GM18861 (cell line): ENCODE results near the gene SH3TC2.
"Not testable (repeated sequence)": the region's sequence is repeated elsewhere in the genome, so short reads cannot be mapped to it uniquely, and the experiment has no call there.

Source experiments
- ATAC-seq: cut with Tn5 transposase; IDR thresholded peaks from one replicate; pipeline ENCODE4 v1.9.1; 2021; ENCODE audit not compliant: unreplicated experiment

The SH3TC2 gene

GRCh38 chr5:149063017-149063687 lies at the start of gene SH3TC2:
SH3TC2 (minus strand) TSS chr5:149063062; CDS start chr5:149063022, 40 bp downstream.
- ATAC-seq = no peak

- ATAC-seq = no peak
These were observed 47.5 kb upstream of the SH3TC2 start for GRCh38 chr5:149110406-149110805.

DNA sequence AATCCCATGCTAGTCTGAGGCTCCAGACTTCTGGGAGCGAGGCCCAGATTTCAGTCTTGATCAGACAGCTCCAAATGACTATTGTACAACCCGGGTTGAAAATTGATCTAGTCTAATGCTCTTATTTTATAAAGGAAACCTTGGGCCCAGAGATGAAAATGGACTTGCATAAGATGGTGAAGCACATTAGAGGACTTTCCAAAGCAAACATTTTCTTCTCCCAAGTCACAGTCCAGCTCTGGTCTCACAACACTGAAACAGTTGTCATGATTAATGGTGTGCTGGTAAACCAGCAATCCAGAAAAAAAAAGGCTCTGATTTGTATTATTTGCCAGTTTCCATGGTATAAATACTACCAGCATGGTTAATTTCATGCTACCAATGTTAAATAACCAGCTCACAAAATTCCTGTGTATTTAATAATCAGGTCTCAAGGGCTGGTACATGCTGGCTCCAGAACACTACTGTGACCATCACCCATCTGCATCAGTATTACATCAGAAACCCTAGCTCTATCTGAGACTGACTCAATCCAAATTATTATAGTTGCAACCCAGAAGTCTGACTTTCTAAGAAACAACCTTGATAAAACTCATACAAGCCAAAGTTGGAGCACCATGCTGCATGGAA lies 45.9 kb upstream of the SH3TC2 start:
- ATAC-seq = no peak

GRCh38 chr5:149100331-149100730 lies 37.5 kb upstream of the SH3TC2 start:
- ATAC-seq = no peak

DNA sequence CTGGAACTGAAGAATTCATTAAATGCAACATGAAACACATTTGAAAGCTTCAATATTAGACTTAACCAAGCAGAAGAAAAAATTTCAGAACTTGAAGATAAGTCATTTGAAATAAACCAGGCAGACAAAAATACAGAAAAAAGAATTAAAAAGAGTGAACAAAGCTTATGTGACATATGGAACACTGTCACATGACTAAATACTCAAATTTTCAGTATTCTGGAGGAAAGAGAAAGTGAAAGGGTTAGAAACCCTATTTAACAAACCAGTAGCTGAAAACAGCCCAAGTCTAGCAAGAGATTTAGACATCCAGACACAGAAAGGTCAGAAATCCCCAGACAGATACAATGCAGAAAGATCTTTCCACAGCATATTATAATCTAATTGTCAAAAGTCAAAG lies 37.1 kb upstream of the SH3TC2 start:
- no peak for ATAC-seq

DNA sequence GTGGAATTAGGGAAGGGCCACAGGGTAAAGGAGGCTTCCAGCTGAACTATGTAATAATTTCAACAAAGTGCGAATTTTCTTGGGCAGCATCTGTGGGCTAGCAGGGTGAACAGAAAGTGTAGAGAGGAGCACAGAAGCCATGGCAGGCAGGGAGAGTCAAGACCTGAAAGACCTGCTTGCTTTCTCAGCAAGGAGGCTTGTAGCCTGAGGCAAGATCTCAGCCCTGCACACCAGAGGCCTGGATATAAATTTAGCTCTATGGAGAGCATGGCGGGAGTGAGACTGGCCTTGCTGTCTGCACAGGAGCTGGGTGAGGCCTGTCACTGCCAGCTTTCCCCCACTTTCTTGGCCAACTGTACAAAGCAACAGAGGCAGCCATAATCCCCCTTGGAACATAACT lies 32.1 kb upstream of the SH3TC2 start:
- ATAC-seq = no peak

- no peak for ATAC-seq
These were observed 30.8 kb upstream of the SH3TC2 start for GRCh38 chr5:149093625-149094024.

DNA sequence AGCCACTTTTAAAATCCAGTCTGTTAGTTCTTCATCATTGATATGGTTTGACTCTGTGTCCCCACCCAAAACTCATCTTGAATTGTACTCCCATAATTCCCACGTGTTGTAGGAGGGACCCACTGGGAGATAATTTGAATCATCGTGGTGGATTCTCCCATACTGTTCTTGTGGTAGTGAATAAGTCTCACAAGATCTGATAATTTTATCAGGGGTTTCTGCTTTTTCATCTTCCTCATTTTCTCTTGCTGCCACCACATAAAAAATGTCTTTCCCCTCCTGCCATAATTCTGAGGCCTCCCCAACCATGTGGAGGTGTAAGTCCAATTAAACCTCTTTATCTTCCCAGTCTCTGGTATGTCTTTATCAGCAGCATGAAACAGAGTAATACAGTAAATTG lies 26.9 kb upstream of the SH3TC2 start:
- ATAC-seq = no peak

- ATAC-seq = no peak
These were observed 25.8 kb upstream of the SH3TC2 start for GRCh38 chr5:149088686-149089085.

DNA sequence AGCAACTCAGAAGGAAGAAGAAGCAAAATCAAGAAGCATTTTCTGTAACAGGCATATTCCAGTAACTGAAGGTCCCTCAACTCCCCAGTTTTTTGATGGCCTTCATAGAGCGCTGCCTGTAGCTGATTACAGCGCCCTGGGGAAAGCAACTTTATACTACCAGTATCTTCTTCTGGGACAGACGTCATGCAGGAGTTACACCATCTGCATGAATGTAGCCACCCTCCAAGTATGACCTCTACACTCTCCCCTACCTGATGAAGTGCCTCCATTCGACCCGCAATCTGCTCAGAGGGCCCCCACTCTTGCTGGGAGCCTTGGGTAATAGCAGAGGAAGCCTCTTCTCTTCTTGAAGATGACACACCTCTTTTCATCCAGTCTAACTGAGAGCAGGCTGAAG lies 21.0 kb upstream of the SH3TC2 start:
- ATAC-seq = no peak

- no peak for ATAC-seq
These were observed 19.4 kb upstream of the SH3TC2 start for GRCh38 chr5:149082271-149082670.

DNA sequence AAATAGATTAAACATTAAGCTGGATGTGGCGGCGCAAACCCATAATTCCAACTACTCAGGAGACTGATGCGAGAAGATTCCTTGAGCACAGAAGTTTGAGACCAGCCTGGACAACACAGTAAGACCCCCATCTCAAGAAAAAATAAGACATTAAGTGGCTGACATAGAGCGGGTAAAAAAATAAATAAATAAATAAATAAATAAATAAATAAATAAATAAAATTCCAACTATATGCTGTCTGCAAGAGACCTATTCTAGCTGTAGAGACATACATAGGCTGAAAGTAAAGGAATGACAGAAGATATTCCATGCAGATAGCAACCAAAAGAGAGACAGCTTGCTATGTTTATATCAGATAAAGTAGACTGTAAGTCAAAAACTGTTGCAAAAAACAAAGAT lies 17.4 kb upstream of the SH3TC2 start:
- no peak for ATAC-seq

DNA sequence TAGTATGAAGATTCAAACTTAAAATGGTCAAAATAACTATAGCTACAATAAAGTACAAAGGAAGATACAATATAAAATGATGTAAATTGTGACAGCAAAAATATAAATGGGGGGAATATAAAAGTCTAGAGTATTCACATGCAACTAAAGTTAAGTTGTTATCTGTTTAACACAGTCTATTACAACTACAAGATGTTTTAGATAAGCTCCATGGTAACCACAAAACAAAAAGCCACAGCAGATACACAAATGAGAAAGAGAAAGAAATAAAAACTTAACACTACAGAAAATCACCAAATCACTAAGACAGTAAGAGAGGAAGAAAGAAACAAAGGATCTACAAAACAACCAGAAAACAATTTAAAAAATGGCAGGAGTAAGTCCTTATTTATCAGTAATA lies 17.0 kb upstream of the SH3TC2 start:
- no peak for ATAC-seq

DNA sequence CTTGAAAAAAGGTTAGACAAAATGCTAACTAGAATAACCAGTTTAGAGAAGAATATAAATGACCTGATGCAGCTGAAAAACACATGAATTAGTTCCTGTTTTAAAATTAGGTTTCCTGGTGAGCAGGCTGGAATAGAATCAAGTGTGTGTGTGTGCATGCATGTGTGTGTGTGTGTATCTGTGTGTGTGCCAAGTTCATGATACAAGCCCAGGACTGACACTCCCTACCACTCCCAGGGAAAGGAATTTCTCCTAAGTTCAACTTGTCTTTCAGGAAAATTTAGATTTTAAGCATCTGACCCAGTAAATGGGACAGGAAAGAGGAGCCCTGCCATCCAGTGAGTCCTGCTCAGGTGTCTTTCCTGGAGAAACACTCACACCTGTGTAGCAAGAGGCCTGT lies 11.2 kb upstream of the SH3TC2 start:
- not testable (repeated sequence) for ATAC-seq

DNA sequence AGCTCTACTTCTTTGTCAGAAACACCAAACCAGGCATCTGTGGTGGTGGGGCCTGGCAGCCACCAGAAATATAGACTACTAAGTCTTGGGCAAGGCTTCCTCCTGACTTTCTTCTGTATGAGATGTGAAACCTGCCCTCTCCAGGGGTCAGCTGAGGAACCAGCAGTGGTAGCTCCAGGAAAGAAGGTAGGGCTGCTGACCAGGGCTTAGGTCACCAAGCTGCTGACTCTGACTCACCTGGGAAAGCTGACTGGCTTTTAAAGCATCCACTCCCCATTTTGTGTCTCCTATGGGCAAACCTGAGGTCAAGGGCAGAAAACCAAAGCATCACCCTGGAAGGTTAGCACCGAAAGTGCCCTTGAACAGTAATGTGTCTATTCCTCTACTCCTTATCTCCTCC lies 10.4 kb upstream of the SH3TC2 start:
- no peak for ATAC-seq

DNA sequence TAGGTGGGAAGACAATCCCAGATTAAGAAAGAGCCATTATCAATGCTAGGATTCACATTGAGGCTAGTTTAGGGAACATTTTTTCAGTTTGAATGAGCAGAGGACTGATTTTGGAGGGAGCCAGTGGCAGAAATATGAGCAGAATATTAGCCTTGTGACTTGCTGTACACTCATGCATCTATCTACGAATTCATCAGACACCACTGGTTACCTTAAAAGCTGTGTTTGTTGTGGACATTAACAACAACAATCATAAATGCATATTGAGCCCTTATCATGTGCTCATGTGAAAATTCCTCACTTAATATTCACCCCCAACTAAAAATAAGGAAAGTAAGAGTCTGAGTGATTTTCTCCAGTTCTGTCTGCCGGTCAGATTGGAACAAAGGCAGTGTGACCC lies 9.9 kb upstream of the SH3TC2 start:
- ATAC-seq = no peak

DNA sequence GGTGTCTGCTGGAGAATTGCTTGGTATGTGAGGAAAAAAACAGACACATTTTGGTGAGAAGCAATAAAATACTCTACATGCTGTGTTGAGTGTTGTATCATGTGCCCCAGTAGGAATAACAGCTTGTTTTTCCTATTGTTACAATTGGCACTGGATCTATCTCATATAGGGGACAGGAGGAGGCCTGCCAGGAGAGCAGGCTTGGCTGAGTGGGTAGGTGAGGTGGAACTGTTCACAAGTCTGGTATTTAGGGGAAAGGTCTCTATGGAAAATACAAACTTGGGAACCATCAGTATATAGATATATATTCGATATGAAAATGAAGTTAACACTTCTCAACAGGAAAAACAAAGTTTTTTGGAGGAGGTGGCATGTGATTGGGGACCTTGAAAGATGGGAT lies 9.5 kb upstream of the SH3TC2 start:
- ATAC-seq = no peak

- no peak for ATAC-seq
These were observed 8.9 kb upstream of the SH3TC2 start for GRCh38 chr5:149071756-149072155.

GRCh38 chr5:149071216-149071615 lies 8.4 kb upstream of the SH3TC2 start:
- ATAC-seq = no peak

DNA sequence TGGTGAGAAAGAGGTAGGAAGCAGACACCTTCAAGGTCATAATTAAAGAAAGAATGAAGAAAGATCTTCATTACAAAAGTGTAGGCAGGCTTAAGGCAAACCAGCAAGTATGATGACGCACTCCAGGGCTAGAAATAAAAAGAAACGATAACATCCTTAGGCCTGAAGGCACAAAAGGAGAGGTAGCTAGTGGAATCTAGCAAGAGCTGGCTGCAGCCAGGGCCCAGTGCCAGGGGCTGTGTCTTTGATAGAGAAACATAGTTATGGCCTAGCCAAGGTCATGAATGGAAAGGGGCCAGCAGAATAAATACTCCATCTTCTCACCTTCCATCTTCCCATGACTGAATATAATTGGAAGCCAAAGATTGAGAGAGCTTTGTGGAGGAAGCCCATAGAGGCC lies 6.8 kb upstream of the SH3TC2 start:
- no peak for ATAC-seq

- no peak for ATAC-seq
These were observed 1.1 kb upstream of the SH3TC2 start for GRCh38 chr5:149063896-149064478.

GRCh38 chr5:149062371-149063016 lies 368 bp downstream of the SH3TC2 start:
- no peak for ATAC-seq
